ENCODE measurements around the gene SMYD3.
"Not testable (repeated sequence)": the region's sequence is repeated elsewhere in the genome, so short reads cannot be mapped to it uniquely, and the experiment has no call there.

SMYD3 gene

GRCh38 chr1:245948786-245949185 is 558.3 kb downstream of the SMYD3 start:
- H3K36me3 ChIP-seq (ENCODE audit: control insufficient read depth in 2 of 2, insufficient read depth in 1 of 2, low read length in 2 of 2): no peaks in the 10 kb centered on the region
- no peak overlapping the region for H3K4me3 ChIP-seq (ENCODE audit: low read depth, low read length)
- CTCF ChIA-PET: no interaction called here
- POLR2A ChIA-PET: no interaction called here
- no peak overlapping the region for H3K27ac ChIP-seq (ENCODE audit: extremely low read depth, low read depth, low read length)
- no peaks in the 10 kb centered on the region for H3K9me3 ChIP-seq (ENCODE audit: control insufficient read depth, insufficient read depth, low read depth, low read length)
- H3K4me1 ChIP-seq (ENCODE audit: control insufficient read depth, insufficient read depth, low read length): no peaks in the 10 kb centered on the region
- TF ChIP-seq ZNF16 (tag by site-specific recombination; IDR thresholded peaks at IDR 0.05; ENCODE audit: low read depth) (no peak), ZNF19 (tag by site-specific recombination; IDR thresholded peaks at IDR 0.05; ENCODE audit: low read depth) (no peak), ZNF701 (tag by site-specific recombination; IDR thresholded peaks at IDR 0.05) (no peak)
- TF ChIP-seq, protein P1, sequence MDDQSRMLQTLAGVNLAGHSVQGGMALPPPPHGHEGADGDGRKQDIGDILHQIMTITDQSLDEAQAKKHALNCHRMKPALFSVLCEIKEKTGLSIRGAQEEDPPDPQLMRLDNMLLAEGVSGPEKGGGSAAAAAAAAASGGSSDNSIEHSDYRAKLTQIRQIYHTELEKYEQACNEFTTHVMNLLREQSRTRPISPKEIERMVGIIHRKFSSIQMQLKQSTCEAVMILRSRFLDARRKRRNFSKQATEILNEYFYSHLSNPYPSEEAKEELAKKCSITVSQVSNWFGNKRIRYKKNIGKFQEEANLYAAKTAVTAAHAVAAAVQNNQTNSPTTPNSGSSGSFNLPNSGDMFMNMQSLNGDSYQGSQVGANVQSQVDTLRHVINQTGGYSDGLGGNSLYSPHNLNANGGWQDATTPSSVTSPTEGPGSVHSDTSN (CRISPR knock-in tag; IDR thresholded peaks at IDR 0.05): no peak

GRCh38 chr1:245946905-245947304 is 560.2 kb downstream of the SMYD3 start:
- POLR2A ChIA-PET: no interaction called here
- Histone ChIP-seq H3K27ac (ENCODE audit: extremely low read depth, low read depth, low read length) (no peak overlapping the region), H3K4me3 (ENCODE audit: low read depth, low read length) (no peak overlapping the region), H3K9me3 (ENCODE audit: control insufficient read depth, insufficient read depth, low read depth, low read length) (no peaks in the 10 kb centered on the region), H3K4me1 (ENCODE audit: control insufficient read depth, insufficient read depth, low read length) (no peaks in the 10 kb centered on the region), H3K36me3 (ENCODE audit: control insufficient read depth in 2 of 2, insufficient read depth in 1 of 2, low read length in 2 of 2) (no peaks in the 10 kb centered on the region)
- TF ChIP-seq CTCF (tag by site-specific recombination; IDR thresholded peaks at IDR 0.05) (no peak), ZNF274 (IDR thresholded peaks at IDR 0.05; ENCODE audit: low read length) (no peak), ZNF274 (tag by site-specific recombination; IDR thresholded peaks at IDR 0.05; ENCODE audit: borderline replicate concordance) (no peak), ZXDB (tag by site-specific recombination; IDR thresholded peaks at IDR 0.05) (no peak), ZNF114 (tag by site-specific recombination; IDR thresholded peaks at IDR 0.05) (no peak)
- TF ChIP-seq, protein P2, sequence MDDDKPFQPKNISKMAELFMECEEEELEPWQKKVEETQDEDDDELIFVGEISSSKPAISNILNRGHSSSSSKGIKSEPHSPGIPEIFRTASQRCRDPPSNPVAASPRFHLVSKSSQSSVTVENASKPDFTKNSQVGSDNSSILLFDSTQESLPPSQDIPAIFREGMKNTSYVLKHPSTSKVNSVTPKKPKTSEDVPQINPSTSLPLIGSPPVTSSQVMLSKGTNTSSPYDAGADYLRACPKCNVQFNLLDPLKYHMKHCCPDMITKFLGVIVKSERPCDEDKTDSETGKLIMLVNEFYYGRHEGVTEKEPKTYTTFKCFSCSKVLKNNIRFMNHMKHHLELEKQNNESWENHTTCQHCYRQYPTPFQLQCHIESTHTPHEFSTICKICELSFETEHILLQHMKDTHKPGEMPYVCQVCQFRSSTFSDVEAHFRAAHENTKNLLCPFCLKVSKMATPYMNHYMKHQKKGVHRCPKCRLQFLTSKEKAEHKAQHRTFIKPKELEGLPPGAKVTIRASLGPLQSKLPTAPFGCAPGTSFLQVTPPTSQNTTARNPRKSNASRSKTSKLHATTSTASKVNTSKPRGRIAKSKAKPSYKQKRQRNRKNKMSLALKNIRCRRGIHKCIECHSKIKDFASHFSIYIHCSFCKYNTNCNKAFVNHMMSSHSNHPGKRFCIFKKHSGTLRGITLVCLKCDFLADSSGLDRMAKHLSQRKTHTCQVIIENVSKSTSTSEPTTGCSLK (tag by site-specific recombination; IDR thresholded peaks at IDR 0.05): no peak
- CTCF ChIA-PET: no interaction called here

- H3K4me1 ChIP-seq (ENCODE audit: control insufficient read depth, insufficient read depth, low read length); POLR2A ChIA-PET; CTCF ChIA-PET: not testable (repeated sequence)
Observed at GRCh38 chr1:245945136-245945535, 561.9 kb downstream of the SMYD3 start.

DNA sequence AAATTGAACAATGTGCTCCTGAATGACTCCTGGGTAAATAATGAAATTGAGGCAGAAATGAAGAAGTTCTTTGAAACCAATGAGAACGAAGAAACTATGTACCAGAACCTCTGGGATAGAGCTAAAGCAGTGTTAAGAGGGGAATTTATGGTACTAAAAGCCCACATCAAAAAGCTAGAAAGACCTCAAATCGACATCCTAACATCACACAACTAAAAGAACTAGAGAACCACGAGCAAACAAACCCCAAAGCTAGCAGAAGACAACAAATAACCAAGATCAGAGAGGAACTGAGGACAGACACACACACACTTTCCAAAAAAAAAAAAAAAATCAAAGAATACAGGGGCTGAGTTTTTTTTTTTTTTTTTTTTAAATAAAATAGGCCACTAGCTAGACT is 564.2 kb downstream of the SMYD3 start:
- Histone ChIP-seq H3K4me3 (ENCODE audit: low read depth, low read length) (no peak overlapping the region), H3K9me3 (ENCODE audit: control insufficient read depth, insufficient read depth, low read depth, low read length) (no peaks in the 10 kb centered on the region), H3K27ac (ENCODE audit: extremely low read depth, low read depth, low read length) (no peak overlapping the region), H3K4me1 (ENCODE audit: control insufficient read depth, insufficient read depth, low read length) (no peaks in the 10 kb centered on the region), H3K36me3 (ENCODE audit: control insufficient read depth in 2 of 2, insufficient read depth in 1 of 2, low read length in 2 of 2) (no peaks in the 10 kb centered on the region)
- no peak for TF ChIP-seq ZNF366 (tag by site-specific recombination; conservative IDR thresholded peaks at IDR 0.05)
- TF ChIP-seq ZIC2 (tag by site-specific recombination; IDR thresholded peaks at IDR 0.05): no peak
- TF ChIP-seq ZNF391 (tag by site-specific recombination; IDR thresholded peaks at IDR 0.05; ENCODE audit: borderline replicate concordance, low read depth): no peak
- TF ChIP-seq SP3 (tag by site-specific recombination; IDR thresholded peaks at IDR 0.05): no peak
- no peak for TF ChIP-seq BCL11B (tag by site-specific recombination; IDR thresholded peaks at IDR 0.05; ENCODE audit: low read depth)
- TF ChIP-seq, protein P3, sequence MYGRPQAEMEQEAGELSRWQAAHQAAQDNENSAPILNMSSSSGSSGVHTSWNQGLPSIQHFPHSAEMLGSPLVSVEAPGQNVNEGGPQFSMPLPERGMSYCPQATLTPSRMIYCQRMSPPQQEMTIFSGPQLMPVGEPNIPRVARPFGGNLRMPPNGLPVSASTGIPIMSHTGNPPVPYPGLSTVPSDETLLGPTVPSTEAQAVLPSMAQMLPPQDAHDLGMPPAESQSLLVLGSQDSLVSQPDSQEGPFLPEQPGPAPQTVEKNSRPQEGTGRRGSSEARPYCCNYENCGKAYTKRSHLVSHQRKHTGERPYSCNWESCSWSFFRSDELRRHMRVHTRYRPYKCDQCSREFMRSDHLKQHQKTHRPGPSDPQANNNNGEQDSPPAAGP (tag by site-specific recombination; IDR thresholded peaks at IDR 0.05): no peak
- no peak for TF ChIP-seq ZNF747 (tag by site-specific recombination; IDR thresholded peaks at IDR 0.05)
- no peak for TF ChIP-seq ZNF423 (tag by site-specific recombination; IDR thresholded peaks at IDR 0.05)
- TF ChIP-seq ZBTB17 (tag by site-specific recombination; IDR thresholded peaks at IDR 0.05): no peak
- TF ChIP-seq ZNF23 (tag by site-specific recombination; IDR thresholded peaks at IDR 0.05; ENCODE audit: borderline replicate concordance): no peak
- no peak for TF ChIP-seq ZNF830 (tag by site-specific recombination; IDR thresholded peaks at IDR 0.05; ENCODE audit: low read depth)
- ChIA-PET CTCF (no interaction called here), POLR2A (no interaction called here)

More at GRCh38 chr1:245945136-245945535, 561.9 kb downstream of the SMYD3 start:
- H3K27ac ChIP-seq (ENCODE audit: extremely low read depth, low read depth, low read length); H3K9me3 ChIP-seq (ENCODE audit: control insufficient read depth, insufficient read depth, low read depth, low read length); H3K4me3 ChIP-seq (ENCODE audit: low read depth, low read length); H3K36me3 ChIP-seq (ENCODE audit: control insufficient read depth in 2 of 2, insufficient read depth in 1 of 2, low read length in 2 of 2): not testable (repeated sequence)

GRCh38 chr1:245941771-245942170 is 565.3 kb downstream of the SMYD3 start:
- H3K4me3 ChIP-seq (ENCODE audit: low read depth, low read length); CTCF ChIA-PET; H3K9me3 ChIP-seq (ENCODE audit: control insufficient read depth, insufficient read depth, low read depth, low read length); POLR2A ChIA-PET; H3K27ac ChIP-seq (ENCODE audit: extremely low read depth, low read depth, low read length); H3K4me1 ChIP-seq (ENCODE audit: control insufficient read depth, insufficient read depth, low read length); H3K36me3 ChIP-seq (ENCODE audit: control insufficient read depth in 2 of 2, insufficient read depth in 1 of 2, low read length in 2 of 2): not testable (repeated sequence)
